Parathyroid adenoma (tissue), 2 donors: Measurements from ENCODE around the gene LYRM1.

Experiments used
- H2AFZ ChIP-seq: fragments of 300-600 bp; sonication (generic); one replicate; pipeline ENCODE4 v1.7.0; 2017; ENCODE audit warnings: antibody characterized with exemption, mild to moderate bottlenecking
- H3K27ac ChIP-seq: fragments of 300-600 bp; sonication (generic); one replicate; pipeline ENCODE4 v1.7.0; 2017
- H3K27me3 ChIP-seq: fragments of 300-600 bp; sonication (generic); one replicate; pipeline ENCODE4 v1.7.0; 2017; ENCODE audit warnings: low read length; ENCODE audit not compliant: control insufficient read depth, insufficient read depth
- H3K36me3 ChIP-seq: fragments of 300-600 bp; sonication (generic); one replicate; pipeline ENCODE4 v1.7.0; 2017; ENCODE audit warnings: low read length; ENCODE audit not compliant: control insufficient read depth, insufficient read depth
- H3K4me1 ChIP-seq: fragments of 300-600 bp; sonication (generic); one replicate; pipeline ENCODE4 v1.7.0; 2017; ENCODE audit warnings: control low read depth
- H3K4me2 ChIP-seq: fragments of 300-600 bp; sonication (generic); one replicate; pipeline ENCODE4 v1.7.0; 2017; ENCODE audit warnings: low read length
- H3K4me3 ChIP-seq: fragments of 300-600 bp; sonication (generic); one replicate; pipeline ENCODE4 v1.7.0; 2017; ENCODE audit warnings: low read depth, low read length
- H3K79me2 ChIP-seq: fragments of 300-600 bp; sonication (generic); one replicate; pipeline ENCODE4 v1.7.0; 2017; ENCODE audit warnings: control low read depth
- H3K9ac ChIP-seq: fragments of 300-600 bp; sonication (generic); one replicate; pipeline ENCODE4 v1.7.0; 2017; ENCODE audit warnings: mild to moderate bottlenecking
- H3K9me3 ChIP-seq: fragments of 300-600 bp; sonication (generic); one replicate; pipeline ENCODE4 v1.7.0; 2017; ENCODE audit warnings: low read length; ENCODE audit not compliant: control insufficient read depth
- TF ChIP-seq, protein P1 (sequence below): fragments of 300-600 bp; sonication (generic); IDR thresholded peaks from one replicate; pipeline ENCODE4 v1.7.0; 2017; ENCODE audit warnings: antibody characterized with exemption, mild to moderate bottlenecking
- donor health status: primary hyperparathyroidism.

The LYRM1 gene

DNA sequence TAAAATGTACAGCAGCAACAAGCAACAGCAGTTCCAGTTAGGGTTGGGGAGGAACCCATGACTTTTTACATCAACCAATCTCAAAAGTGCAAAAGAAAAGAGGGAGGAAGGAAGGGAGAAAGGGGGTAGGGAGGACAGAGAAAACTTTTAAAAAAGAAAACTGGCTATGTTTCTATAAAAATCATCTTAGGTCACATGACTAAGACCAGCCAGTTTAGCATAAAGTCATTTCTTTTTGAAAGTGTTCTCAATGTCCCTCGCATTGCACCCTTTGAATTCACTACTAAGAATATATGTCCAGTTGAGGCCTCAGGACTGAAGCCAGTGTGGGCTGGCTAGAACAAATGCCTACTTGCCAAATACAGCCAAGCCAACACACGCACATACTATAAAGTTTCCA is 29.3 kb upstream of the LYRM1 start:
- TF ChIP-seq, protein P1, sequence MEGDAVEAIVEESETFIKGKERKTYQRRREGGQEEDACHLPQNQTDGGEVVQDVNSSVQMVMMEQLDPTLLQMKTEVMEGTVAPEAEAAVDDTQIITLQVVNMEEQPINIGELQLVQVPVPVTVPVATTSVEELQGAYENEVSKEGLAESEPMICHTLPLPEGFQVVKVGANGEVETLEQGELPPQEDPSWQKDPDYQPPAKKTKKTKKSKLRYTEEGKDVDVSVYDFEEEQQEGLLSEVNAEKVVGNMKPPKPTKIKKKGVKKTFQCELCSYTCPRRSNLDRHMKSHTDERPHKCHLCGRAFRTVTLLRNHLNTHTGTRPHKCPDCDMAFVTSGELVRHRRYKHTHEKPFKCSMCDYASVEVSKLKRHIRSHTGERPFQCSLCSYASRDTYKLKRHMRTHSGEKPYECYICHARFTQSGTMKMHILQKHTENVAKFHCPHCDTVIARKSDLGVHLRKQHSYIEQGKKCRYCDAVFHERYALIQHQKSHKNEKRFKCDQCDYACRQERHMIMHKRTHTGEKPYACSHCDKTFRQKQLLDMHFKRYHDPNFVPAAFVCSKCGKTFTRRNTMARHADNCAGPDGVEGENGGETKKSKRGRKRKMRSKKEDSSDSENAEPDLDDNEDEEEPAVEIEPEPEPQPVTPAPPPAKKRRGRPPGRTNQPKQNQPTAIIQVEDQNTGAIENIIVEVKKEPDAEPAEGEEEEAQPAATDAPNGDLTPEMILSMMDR: no peak
- peaks cover 49% of the 10 kb centered on the region for H3K4me1 ChIP-seq
- H3K27ac ChIP-seq: peak overlapping the region; percentile 49
- no peak overlapping the region for H3K4me2 ChIP-seq
- no peaks in the 10 kb centered on the region for H3K27me3 ChIP-seq
- no peak overlapping the region for H3K4me3 ChIP-seq
- H3K36me3 ChIP-seq: no peaks in the 10 kb centered on the region
- no peaks in the 10 kb centered on the region for H3K9me3 ChIP-seq
- H3K79me2 ChIP-seq: peaks cover 30% of the 10 kb centered on the region
- H2AFZ ChIP-seq: no peak overlapping the region
- H3K9ac ChIP-seq: no peak overlapping the region

DNA sequence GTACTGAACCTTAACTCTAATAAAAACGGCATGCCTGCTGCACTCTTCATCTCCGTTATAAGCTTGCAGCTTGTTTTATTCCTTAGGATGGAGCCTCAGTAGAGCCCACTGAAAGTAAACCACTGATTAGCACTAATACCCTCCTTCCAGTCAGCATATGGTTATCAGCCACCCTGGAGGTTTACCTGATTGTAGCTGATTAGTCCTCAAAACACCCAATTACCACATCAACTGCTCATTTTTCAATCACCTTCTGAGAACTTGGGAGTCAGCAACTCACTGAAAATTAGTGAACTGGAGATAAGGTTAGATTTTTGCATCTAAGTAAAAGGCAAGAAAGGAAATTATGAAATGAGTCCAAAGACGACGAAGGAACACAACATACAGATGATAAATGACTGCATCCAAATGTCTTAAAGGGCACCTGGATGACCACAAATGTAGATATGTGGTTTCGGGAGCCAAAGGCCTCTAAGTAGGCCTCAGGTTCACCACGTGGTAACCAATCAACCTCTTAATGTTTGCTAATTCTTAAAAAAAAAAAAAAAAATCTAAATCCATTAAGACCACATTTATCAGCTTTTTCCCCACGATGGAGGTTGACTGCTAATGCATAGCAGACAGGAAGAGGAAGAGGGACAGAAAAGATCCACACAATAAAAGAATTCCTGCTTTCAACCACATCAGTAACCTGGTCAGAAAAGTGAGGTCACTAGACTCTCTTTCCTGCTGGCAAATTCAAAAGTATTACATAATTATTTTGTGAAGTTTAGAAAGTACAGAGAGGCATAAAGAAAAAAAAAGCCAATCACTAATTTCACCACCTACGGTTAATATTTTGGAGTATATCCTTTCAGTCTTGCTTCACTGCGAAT is 28.4 kb upstream of the LYRM1 start:
- Histone ChIP-seq H3K9ac (no peak overlapping the region), H3K36me3 (no peaks in the 10 kb centered on the region), H3K9me3 (no peaks in the 10 kb centered on the region), H3K4me3 (no peak overlapping the region), H3K27me3 (no peaks in the 10 kb centered on the region), H2AFZ (no peak overlapping the region), H3K27ac (peak overlapping the region; percentile 49), H3K79me2 (peaks cover 27% of the 10 kb centered on the region), H3K4me2 (no peak overlapping the region), H3K4me1 (peaks cover 41% of the 10 kb centered on the region)
- TF ChIP-seq, protein P1: no peak

DNA sequence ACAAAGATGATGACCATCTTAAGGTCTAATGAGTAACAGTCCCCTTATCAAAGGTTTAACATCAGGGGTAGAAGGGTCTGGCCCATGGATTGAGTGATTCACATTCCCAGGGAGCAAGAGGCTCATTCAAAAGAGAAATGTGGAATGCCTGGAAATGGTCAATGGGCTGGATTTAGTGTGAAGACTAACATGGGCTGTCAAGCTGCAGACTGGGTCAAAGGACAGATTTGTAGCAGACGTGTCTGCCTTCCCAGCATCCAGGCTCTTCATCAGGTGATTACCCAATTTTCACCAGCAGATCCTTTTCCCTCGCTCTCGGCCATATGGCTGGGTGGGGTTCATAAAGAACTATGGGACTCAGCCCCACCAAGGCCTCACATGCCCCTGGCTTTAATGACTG is 27.2 kb upstream of the LYRM1 start:
- no peak overlapping the region for H3K4me2 ChIP-seq
- H2AFZ ChIP-seq: no peak overlapping the region
- H3K27me3 ChIP-seq: no peaks in the 10 kb centered on the region
- H3K9ac ChIP-seq: no peak overlapping the region
- H3K9me3 ChIP-seq: no peaks in the 10 kb centered on the region
- H3K4me3 ChIP-seq: no peak overlapping the region
- no peak overlapping the region for H3K27ac ChIP-seq
- peaks cover 41% of the 10 kb centered on the region for H3K4me1 ChIP-seq
- H3K79me2 ChIP-seq: peaks cover 26% of the 10 kb centered on the region
- TF ChIP-seq, protein P1: no peak
- no peaks in the 10 kb centered on the region for H3K36me3 ChIP-seq

DNA sequence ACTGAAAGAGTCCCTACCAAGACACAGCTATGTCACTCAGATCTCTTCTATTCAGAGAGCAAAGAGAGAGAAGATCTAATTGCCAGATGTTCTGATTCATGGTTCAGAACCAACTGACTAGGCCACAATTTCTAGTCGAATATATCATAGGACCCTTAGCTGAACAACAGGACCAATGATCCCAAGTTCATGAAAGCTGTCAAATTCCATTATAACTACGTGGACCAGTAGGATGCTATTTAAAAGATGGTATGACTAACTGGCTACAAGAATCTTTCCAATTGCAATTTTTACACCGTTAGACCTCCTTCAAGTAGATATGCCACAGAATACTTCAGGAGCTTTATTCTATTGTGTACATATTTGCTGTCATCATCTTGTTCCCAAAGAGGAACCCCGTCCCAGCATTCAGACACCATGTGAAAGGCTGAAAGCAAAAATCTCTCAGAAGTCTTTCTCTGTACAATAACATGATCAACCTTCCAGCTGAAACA is 26.4 kb upstream of the LYRM1 start:
- Histone ChIP-seq H3K27me3 (no peaks in the 10 kb centered on the region), H3K4me2 (no peak overlapping the region), H3K4me1 (peaks cover 40% of the 10 kb centered on the region), H2AFZ (no peak overlapping the region), H3K79me2 (peaks cover 26% of the 10 kb centered on the region), H3K27ac (no peak overlapping the region), H3K4me3 (no peak overlapping the region), H3K9ac (no peak overlapping the region), H3K9me3 (no peaks in the 10 kb centered on the region), H3K36me3 (no peaks in the 10 kb centered on the region)
- TF ChIP-seq, protein P1: no peak

DNA sequence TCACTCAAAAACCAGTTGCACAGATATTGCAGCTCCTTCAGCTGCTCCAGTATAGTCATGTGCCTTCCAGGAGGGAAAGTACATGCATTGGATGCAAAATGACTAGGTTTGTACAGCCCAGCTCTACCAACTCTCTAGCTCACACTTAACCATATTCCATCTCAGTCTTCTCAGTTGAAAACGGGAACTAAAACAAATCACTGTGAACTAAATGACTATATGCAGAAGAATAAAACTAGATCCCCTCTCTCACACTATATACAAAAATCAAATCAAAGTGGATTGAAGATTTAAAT is 25.3 kb upstream of the LYRM1 start:
- no peak overlapping the region for H3K27ac ChIP-seq
- peaks cover 26% of the 10 kb centered on the region for H3K79me2 ChIP-seq
- no peak overlapping the region for H3K4me3 ChIP-seq
- H3K36me3 ChIP-seq: no peaks in the 10 kb centered on the region
- H3K27me3 ChIP-seq: no peaks in the 10 kb centered on the region
- TF ChIP-seq, protein P1: no peak
- H3K4me2 ChIP-seq: no peak overlapping the region
- no peak overlapping the region for H2AFZ ChIP-seq
- H3K9ac ChIP-seq: no peak overlapping the region
- no peaks in the 10 kb centered on the region for H3K9me3 ChIP-seq
- peaks cover 40% of the 10 kb centered on the region for H3K4me1 ChIP-seq
